Spleen (tissue), 11 donors: Measurements from ENCODE around the gene DMRT1. TPM values are rescaled to one million over a fixed set of nuclear protein-coding genes. Genes with fewer than 3 reads are reported as not detected.
"Not testable (repeated sequence)": the region's sequence is repeated elsewhere in the genome, so short reads cannot be mapped to it uniquely, and the experiment has no call there.

Source experiments
- DNase-seq: peaks from one replicate; pipeline ENCODE4 v3.0.0-alpha.2; 2020
- H3K27ac ChIP-seq, 8 donors: fragments of 200-600 bp; sonication (generic) in 7 of 8; 1 replicate in 4 of 8; 2 replicates in 4 of 8; pipeline versions ENCODE4 v1.5.0 to v1.8.0; 2016 to 2021; ENCODE audit warnings: inconsistent platforms in 4 of 8, mild to moderate bottlenecking in 4 of 8, moderate library complexity in 1 of 8
- H3K27me3 ChIP-seq, 7 donors: fragments of 200-600 bp; sonication (generic) in 6 of 7; replicated peaks in 1 of 7; 1 replicate in 4 of 7; 2 replicates in 3 of 7; pipeline versions ENCODE4 v1.5.0 to v1.8.0; 2016 to 2021; ENCODE audit warnings: inconsistent platforms in 3 of 7, mild to moderate bottlenecking in 1 of 7
- H3K36me3 ChIP-seq, 6 donors: fragments of 200-600 bp; sonication (generic) in 5 of 6; 1 replicate in 4 of 6; 2 replicates in 2 of 6; pipeline versions ENCODE4 v1.5.0 to v1.8.0; 2016 to 2021; ENCODE audit warnings: inconsistent platforms in 2 of 6
- H3K4me1 ChIP-seq, 6 donors: fragments of 200-600 bp; sonication (generic) in 5 of 6; 1 replicate in 3 of 6; 2 replicates in 3 of 6; pipeline versions ENCODE4 v1.5.0 to v1.8.0; 2016 to 2021; ENCODE audit warnings: inconsistent platforms in 3 of 6
- H3K4me3 ChIP-seq, 8 donors: fragments of 200-600 bp; sonication (generic) in 7 of 8; 1 replicate in 4 of 8; 2 replicates in 4 of 8; pipeline versions ENCODE4 v1.5.0 to v1.8.0; 2016 to 2021; ENCODE audit warnings: inconsistent platforms in 4 of 8, mild to moderate bottlenecking in 4 of 8, moderate library complexity in 2 of 8
- H3K9me3 ChIP-seq, 8 donors: fragments of 200-600 bp; sonication (generic) in 7 of 8; 1 replicate in 4 of 8; 2 replicates in 4 of 8; pipeline versions ENCODE4 v1.5.0 to v1.8.0; 2016 to 2021; ENCODE audit warnings: inconsistent platforms in 4 of 8
- CTCF ChIP-seq, 11 experiments: fragments of 200-600 bp in 7 of 11; fragments of 450-650 bp in 4 of 11; sonication (generic) in 4 of 11; IDR thresholded peaks in 8 of 11; conservative IDR thresholded peaks in 3 of 11; 1 replicate in 7 of 11; 2 replicates in 4 of 11; pipeline versions ENCODE4 v1.4.0 to v1.8.0; 2016 to 2021; ENCODE audit warnings: antibody characterized with exemption in 11 of 11, inconsistent platforms in 4 of 11, mild to moderate bottlenecking in 1 of 11
- POLR2A ChIP-seq, 3 donors: fragments of 450-650 bp; IDR thresholded peaks; one replicate each; pipeline ENCODE4 v1.5.1; 2017; ENCODE audit warnings: antibody characterized with exemption in 3 of 3, mild to moderate bottlenecking in 1 of 3
- POLR2AphosphoS5 ChIP-seq, 3 donors: sonication (generic); formaldehyde crosslinking; IDR thresholded peaks; one replicate each; pipeline ENCODE4 v1.5.1; 2017; ENCODE audit warnings: antibody characterized with exemption in 3 of 3
- WGBS, 5 donors: extraction: QIAGEN DNeasy Blood & Tissue Kit in 3 of 5; methylation state at CpG; one replicate each; pipeline versions ENCODE4 v1.1.5 to v1.1.7; 2013 to 2018; 5-methylcytosine and 5-hydroxymethylcytosine counted together
- intact Hi-C: fragments of 100-400 bp; cut with DNase I; formaldehyde crosslinking; loops from one replicate; pipeline ENCODE4 v1.15.0; 2023; ENCODE audit warnings: low total_unique reads
- polyA plus RNA-seq, 3 donors: library from polyadenylated mRNA; stranded (reverse); fragments of 200-250 nt; gene quantifications; one replicate each; pipeline ENCODE4 v1.2.1, GENCODE V29; 2013
- total RNA-seq, 7 donors: library from RNA; depleted of rRNA in 3 of 7; stranded (reverse); fragments of >200 nt in 3 of 7; fragmentation: NEBNext Ultra II Directional in 4 of 7; extraction: Animal tissue kit (Norgen Biotek cat#: 25700) in 4 of 7; gene quantifications; one replicate each; pipeline versions ENCODE4 v1.1.0 to v1.2.1, GENCODE V29; 2016 to 2021
- donor health status: healthy with polysubstance abuse.
- donor health status: DM: no; HTN: no; CAD: no; lungs with moderate emphysema.
- donor health status: DM: no; HTN: no; CAD: no.
- donor health status: Bipolar disorder and iron deficiency.
- donor health status: healthy.
- donor health status: DM: no; HTN: no; CAD: no.
- donor health status: DM: yes; HTN: yes; CAD: no.

DMRT1 gene
- total and polyA plus RNA-seq, 10 donors, result not detected

- DNase-seq, result no peak
- Histone ChIP-seq H3K4me3 (no peak overlapping the region), H3K9me3 (no peaks in the 10 kb centered on the region), H3K27me3 (peaks cover 0 to 78% (median 0%) of the 10 kb centered on the region in 7 donors), H3K27ac (no peak overlapping the region), H3K4me1 (peaks cover 0 to 9% (median 2%) of the 10 kb centered on the region in 6 donors), H3K36me3 (no peaks in the 10 kb centered on the region)
- TF ChIP-seq CTCF (IDR thresholded peaks at IDR 0.05 in 8 of 11, conservative IDR thresholded peaks at IDR 0.05 in 3 of 11) (no peak), POLR2AphosphoS5 (IDR thresholded peaks at IDR 0.05) (no peak), POLR2A (IDR thresholded peaks at IDR 0.05) (no peak)
- intact Hi-C loops, result no loop called here
- WGBS, 5 donors, result 41 to 52% (median 43%) methylated on average over 6 of the region's 6 CpGs
These were observed 17.8 kb downstream of the DMRT1 start for GRCh38 chr9:859251-859650.

- Histone ChIP-seq H3K4me3 (no peak overlapping the region), H3K9me3 (no peaks in the 10 kb centered on the region), H3K27me3 (peaks cover 0 to 71% (median 0%) of the 10 kb centered on the region in 7 donors), H3K27ac (no peak overlapping the region), H3K36me3 (no peaks in the 10 kb centered on the region), H3K4me1 (peaks cover 0 to 9% (median 2%) of the 10 kb centered on the region in 6 donors)
- intact Hi-C loops, result no loop called here
- WGBS, 5 donors, result 82 to 85% (median 83%) methylated on average over 3 to 4 of the region's 4 CpGs
- TF ChIP-seq POLR2A (IDR thresholded peaks at IDR 0.05) (no peak), POLR2AphosphoS5 (IDR thresholded peaks at IDR 0.05) (no peak), CTCF (IDR thresholded peaks at IDR 0.05 in 8 of 11, conservative IDR thresholded peaks at IDR 0.05 in 3 of 11) (no peak)
- DNase-seq, result no peak
These were observed 19.2 kb downstream of the DMRT1 start for GRCh38 chr9:860706-861105.

GRCh38 chr9:861525-861924 lies 20.0 kb downstream of the DMRT1 start:
- DNase-seq, H3K4me3 ChIP-seq, intact Hi-C loops, H3K4me1 ChIP-seq, H3K9me3 ChIP-seq, H3K36me3 ChIP-seq, H3K27ac ChIP-seq: not testable (repeated sequence)
- 89 to 97% (median 93%) methylated on average over 12 to 27 of the region's 30 CpGs for WGBS, 5 donors
- H3K27me3 ChIP-seq, result peaks cover 0 to 63% (median 0%) of the 10 kb centered on the region in 7 donors

- no peaks in the 10 kb centered on the region for H3K36me3 ChIP-seq
- no peak overlapping the region for H3K27ac ChIP-seq
- 69 to 78% (median 76%) methylated on average over 10 of the region's 10 CpGs for WGBS, 5 donors
- H3K27me3 ChIP-seq, result peaks cover 0 to 57% (median 3%) of the 10 kb centered on the region in 7 donors
- TF ChIP-seq CTCF (IDR thresholded peaks at IDR 0.05 in 8 of 11, conservative IDR thresholded peaks at IDR 0.05 in 3 of 11) (no peak), POLR2A (IDR thresholded peaks at IDR 0.05) (no peak), POLR2AphosphoS5 (IDR thresholded peaks at IDR 0.05) (no peak)
- intact Hi-C loops, result no loop called here
- H3K9me3 ChIP-seq, result no peaks in the 10 kb centered on the region
- no peak overlapping the region for H3K4me3 ChIP-seq
- no peak for DNase-seq
- H3K4me1 ChIP-seq, result no peaks in the 10 kb centered on the region
These were observed 33.8 kb downstream of the DMRT1 start for GRCh38 chr9:875119-875962.
